GM21526 (cell line): ENCODE measurements around the gene MPIG6B.
A peak's percentile ranks its signal among the peaks of the same experiment; 100 is the strongest.

ENCODE experiments used
- ATAC-seq: cut with Tn5 transposase; IDR thresholded peaks from one replicate; pipeline ENCODE4 v1.9.1; 2021; ENCODE audit warnings: moderate library complexity; ENCODE audit not compliant: unreplicated experiment, low FRiP score

MPIG6B gene

GRCh38 chr6:31736768-31737314 lies 13.7 kb downstream of the MPIG6B start:
- ATAC-seq: no peak

GRCh38 chr6:31737315-31737990 lies 14.3 kb downstream of the MPIG6B start:
- ATAC-seq: no peak

GRCh38 chr6:31737991-31738979 lies 15.1 kb downstream of the MPIG6B start:
- ATAC-seq: no peak

GRCh38 chr6:31739639-31740396 lies 16.6 kb downstream of the MPIG6B start, which contains the start of gene MSH5:
Gene MSH5 (plus strand): TSS chr6:31740005. CDS start chr6:31740467, 462 bp downstream.
- ATAC-seq: peak; percentile 70

- no peak for ATAC-seq
Observed at GRCh38 chr6:31740397-31741223, 17.4 kb downstream of the MPIG6B start.

- no peak for ATAC-seq
Observed at GRCh38 chr6:31741815-31742214, 18.6 kb downstream of the MPIG6B start.

- no peak for ATAC-seq
Observed at GRCh38 chr6:31742894-31743293, 19.7 kb downstream of the MPIG6B start.

GRCh38 chr6:31744422-31744821 lies 21.2 kb downstream of the MPIG6B start:
- no peak for ATAC-seq

GRCh38 chr6:31749301-31750036 lies 26.3 kb downstream of the MPIG6B start:
- no peak for ATAC-seq

- no peak for ATAC-seq
Observed at GRCh38 chr6:31750411-31751022, 27.3 kb downstream of the MPIG6B start.

GRCh38 chr6:31752739-31753319 lies 29.7 kb downstream of the MPIG6B start:
- no peak for ATAC-seq

GRCh38 chr6:31758281-31758680 lies 35.1 kb downstream of the MPIG6B start:
- ATAC-seq: no peak

GRCh38 chr6:31760790-31761189 lies 37.6 kb downstream of the MPIG6B start:
- no peak for ATAC-seq

- no peak for ATAC-seq
Observed at GRCh38 chr6:31761343-31761742, 38.2 kb downstream of the MPIG6B start.

- ATAC-seq: no peak
Observed at GRCh38 chr6:31762356-31762755, 39.2 kb downstream of the MPIG6B start, which contains the start of gene SAPCD1. Gene SAPCD1 (plus strand): TSS chr6:31762656. CDS start chr6:31763055, 399 bp downstream.

- no peak for ATAC-seq
Observed at GRCh38 chr6:31762878-31763618, 39.9 kb downstream of the MPIG6B start.

- no peak for ATAC-seq
Observed at GRCh38 chr6:31763619-31763940, 40.4 kb downstream of the MPIG6B start.

GRCh38 chr6:31764198-31764597 lies 41.0 kb downstream of the MPIG6B start:
- no peak for ATAC-seq
